ENCODE data around the gene SP100.
A peak's percentile ranks its signal among the peaks of the same experiment; 100 is the strongest.

The SP100 gene

GRCh38 chr2:230411570-230412370 is 4.2 kb upstream of the SP100 start:
- H3K27ac Mint-ChIP-seq, result peak overlapping the region; percentile 100

GRCh38 chr2:230412371-230412711 is 3.7 kb upstream of the SP100 start:
- no peaks in the 10 kb centered on the region for H3K27me3 Mint-ChIP-seq (ENCODE audit: low read depth)
- H3K4me3 Mint-ChIP-seq, result peak overlapping the region; percentile 99
- H3K9me3 Mint-ChIP-seq, result no peaks in the 10 kb centered on the region
- peaks cover 22% of the 10 kb centered on the region for H3K36me3 Mint-ChIP-seq (ENCODE audit: low read depth)
- peaks cover 68% of the 10 kb centered on the region for H3K4me1 Mint-ChIP-seq (ENCODE audit: low read depth)
- H3K27ac Mint-ChIP-seq, result peak overlapping the region; percentile 92

More at GRCh38 chr2:230411570-230412370, 4.2 kb upstream of the SP100 start:
- H3K9me3 Mint-ChIP-seq, result no peaks in the 10 kb centered on the region
- H3K4me3 Mint-ChIP-seq, result peak overlapping the region; percentile 99
- H3K4me1 Mint-ChIP-seq (ENCODE audit: low read depth), result peaks cover 68% of the 10 kb centered on the region
- peaks cover 27% of the 10 kb centered on the region for H3K36me3 Mint-ChIP-seq (ENCODE audit: low read depth)
- no peaks in the 10 kb centered on the region for H3K27me3 Mint-ChIP-seq (ENCODE audit: low read depth)

GRCh38 chr2:230412846-230413245 is 3.2 kb upstream of the SP100 start:
- H3K4me1 Mint-ChIP-seq (ENCODE audit: low read depth), result peaks cover 68% of the 10 kb centered on the region
- no peaks in the 10 kb centered on the region for H3K9me3 Mint-ChIP-seq
- H3K27me3 Mint-ChIP-seq (ENCODE audit: low read depth), result no peaks in the 10 kb centered on the region
- H3K27ac Mint-ChIP-seq, result peak overlapping the region; percentile 92
- H3K4me3 Mint-ChIP-seq, result peak overlapping the region; percentile 99
- H3K36me3 Mint-ChIP-seq (ENCODE audit: low read depth), result peaks cover 25% of the 10 kb centered on the region

DNA sequence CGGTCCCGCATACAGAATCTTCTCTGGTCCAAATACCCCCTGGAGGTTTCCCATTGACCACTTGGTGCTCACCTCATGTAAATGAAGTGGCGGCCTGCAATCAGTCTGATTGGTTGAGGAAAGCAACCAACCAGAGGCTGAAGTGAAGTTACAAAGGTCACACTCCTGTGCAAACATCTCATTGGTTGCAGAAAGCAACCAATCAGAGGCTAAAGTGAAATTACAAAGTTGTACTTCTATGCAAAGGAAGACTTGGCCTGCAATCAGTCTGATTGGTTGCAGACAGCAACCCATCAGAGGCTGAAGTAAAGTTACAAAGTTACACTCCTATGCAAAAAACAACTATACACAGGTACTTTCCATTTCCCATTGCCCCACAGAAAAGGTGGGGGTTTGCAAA is 2.5 kb upstream of the SP100 start:
- no peaks in the 10 kb centered on the region for H3K9me3 Mint-ChIP-seq
- H3K4me3 Mint-ChIP-seq, result peak overlapping the region; percentile 44
- H3K27me3 Mint-ChIP-seq (ENCODE audit: low read depth), result no peaks in the 10 kb centered on the region
- H3K4me1 Mint-ChIP-seq (ENCODE audit: low read depth), result peaks cover 68% of the 10 kb centered on the region
- H3K27ac Mint-ChIP-seq, result peak overlapping the region; percentile 92
- H3K36me3 Mint-ChIP-seq (ENCODE audit: low read depth), result peaks cover 27% of the 10 kb centered on the region

DNA sequence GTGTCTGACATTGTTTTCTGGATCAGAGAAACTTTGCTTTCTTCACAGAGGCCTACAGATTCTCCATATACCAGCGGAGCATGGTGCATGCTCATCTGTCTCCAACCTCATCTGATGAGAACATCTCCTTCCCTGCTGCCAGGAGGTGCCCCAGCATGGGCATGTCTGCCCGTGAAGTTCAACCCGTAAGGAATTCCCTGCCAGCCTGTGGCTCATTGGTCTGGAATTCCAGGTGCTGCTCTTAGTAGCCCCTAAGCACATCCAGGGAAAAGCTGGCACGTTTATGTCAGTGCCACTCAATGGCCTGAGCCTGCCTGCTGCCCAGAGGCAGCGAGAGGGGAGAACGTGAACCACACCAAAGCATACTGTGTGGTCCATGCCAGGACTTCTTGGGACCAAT is 1.7 kb upstream of the SP100 start:
- H3K4me1 Mint-ChIP-seq (ENCODE audit: low read depth), result peaks cover 69% of the 10 kb centered on the region
- H3K36me3 Mint-ChIP-seq (ENCODE audit: low read depth), result peaks cover 35% of the 10 kb centered on the region
- H3K27ac Mint-ChIP-seq, result peak overlapping the region; percentile 92
- no peaks in the 10 kb centered on the region for H3K27me3 Mint-ChIP-seq (ENCODE audit: low read depth)
- peak overlapping the region; percentile 30 for H3K4me3 Mint-ChIP-seq
- no peaks in the 10 kb centered on the region for H3K9me3 Mint-ChIP-seq

GRCh38 chr2:230417436-230417835 is 1.4 kb downstream of the SP100 start:
- no peaks in the 10 kb centered on the region for H3K27me3 Mint-ChIP-seq (ENCODE audit: low read depth)
- peak overlapping the region; percentile 70 for H3K27ac Mint-ChIP-seq
- H3K4me1 Mint-ChIP-seq (ENCODE audit: low read depth), result peaks cover 74% of the 10 kb centered on the region
- peak overlapping the region; percentile 90 for H3K4me3 Mint-ChIP-seq
- H3K36me3 Mint-ChIP-seq (ENCODE audit: low read depth), result peaks cover 59% of the 10 kb centered on the region
- no peaks in the 10 kb centered on the region for H3K9me3 Mint-ChIP-seq

- peak overlapping the region; percentile 90 for H3K4me3 Mint-ChIP-seq
- peaks cover 64% of the 10 kb centered on the region for H3K36me3 Mint-ChIP-seq (ENCODE audit: low read depth)
- no peaks in the 10 kb centered on the region for H3K27me3 Mint-ChIP-seq (ENCODE audit: low read depth)
- H3K4me1 Mint-ChIP-seq (ENCODE audit: low read depth), result peaks cover 71% of the 10 kb centered on the region
- H3K27ac Mint-ChIP-seq, result peak overlapping the region; percentile 61
- H3K9me3 Mint-ChIP-seq, result no peaks in the 10 kb centered on the region
Measured at GRCh38 chr2:230418341-230419016, 2.5 kb downstream of the SP100 start.

GRCh38 chr2:230419181-230419580 is 3.2 kb downstream of the SP100 start:
- peak overlapping the region; percentile 49 for H3K27ac Mint-ChIP-seq
- H3K36me3 Mint-ChIP-seq (ENCODE audit: low read depth), result peaks cover 71% of the 10 kb centered on the region
- H3K4me3 Mint-ChIP-seq, result peak overlapping the region; percentile 90
- no peaks in the 10 kb centered on the region for H3K27me3 Mint-ChIP-seq (ENCODE audit: low read depth)
- H3K4me1 Mint-ChIP-seq (ENCODE audit: low read depth), result peaks cover 71% of the 10 kb centered on the region
- H3K9me3 Mint-ChIP-seq, result no peaks in the 10 kb centered on the region

DNA sequence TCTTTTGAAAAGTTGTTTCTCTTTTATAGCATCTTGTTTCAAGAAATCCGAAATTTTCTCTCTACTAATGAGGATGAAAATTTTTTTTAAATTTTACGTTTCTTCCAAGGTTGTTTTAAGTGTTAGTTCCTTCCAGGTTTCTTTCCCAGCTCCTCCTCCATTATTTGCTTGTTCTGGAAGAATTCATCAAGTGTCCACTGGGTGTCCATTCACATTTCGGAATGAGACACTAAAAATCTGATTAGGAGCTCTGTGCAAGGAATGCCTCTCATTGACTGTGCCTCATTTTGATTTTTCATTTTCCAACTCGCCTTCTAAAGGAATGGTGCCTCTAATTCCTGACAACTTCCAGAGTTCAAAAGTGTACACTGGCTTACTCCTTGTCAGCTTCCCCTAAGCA is 6.1 kb downstream of the SP100 start:
- H3K4me1 Mint-ChIP-seq (ENCODE audit: low read depth), result peaks cover 76% of the 10 kb centered on the region
- peaks cover 72% of the 10 kb centered on the region for H3K36me3 Mint-ChIP-seq (ENCODE audit: low read depth)
- H3K27ac Mint-ChIP-seq, result peak overlapping the region; percentile 1
- H3K9me3 Mint-ChIP-seq, result no peaks in the 10 kb centered on the region
- no peaks in the 10 kb centered on the region for H3K27me3 Mint-ChIP-seq (ENCODE audit: low read depth)
- peak overlapping the region; percentile 35 for H3K4me3 Mint-ChIP-seq

DNA sequence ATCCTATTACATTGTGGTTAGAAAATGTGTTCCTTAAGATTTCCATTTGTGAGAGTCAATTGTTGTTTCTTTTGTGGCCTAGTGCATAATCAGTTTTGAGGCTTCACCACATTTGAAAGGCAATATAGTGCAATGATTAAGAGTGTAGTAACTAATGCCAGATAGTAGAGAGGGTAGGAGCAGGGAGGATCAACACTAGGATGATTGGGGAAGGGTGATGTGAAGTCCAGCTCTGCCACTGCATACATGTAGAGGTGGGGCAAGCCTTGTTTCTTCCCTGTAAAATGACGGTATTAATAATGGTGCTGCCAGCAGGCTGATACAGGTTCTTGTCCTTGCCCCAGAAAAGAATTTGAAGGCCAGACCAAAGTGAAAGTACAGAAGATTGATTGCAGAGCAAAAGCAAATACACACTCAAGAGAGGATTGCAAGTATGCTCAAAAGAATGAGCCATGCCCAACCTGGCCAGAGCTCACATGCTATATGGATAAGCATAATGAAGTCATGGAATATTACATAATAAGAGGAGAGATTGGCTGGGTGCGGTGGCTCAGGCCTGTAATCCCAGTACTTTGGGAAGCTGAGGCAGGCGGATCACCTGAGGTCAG is 8.0 kb downstream of the SP100 start:
- Mint-ChIP-seq H3K9me3 (peaks cover 8% of the 10 kb centered on the region), H3K4me1 (ENCODE audit: low read depth) (peaks cover 68% of the 10 kb centered on the region), H3K27me3 (ENCODE audit: low read depth) (no peaks in the 10 kb centered on the region), H3K36me3 (ENCODE audit: low read depth) (peaks cover 67% of the 10 kb centered on the region), H3K4me3 (peak overlapping the region; percentile 52), H3K27ac (peak overlapping the region; percentile 17)

GRCh38 chr2:230425377-230425776 is 9.4 kb downstream of the SP100 start:
- Mint-ChIP-seq H3K4me1 (ENCODE audit: low read depth) (peaks cover 62% of the 10 kb centered on the region), H3K36me3 (ENCODE audit: low read depth) (peaks cover 66% of the 10 kb centered on the region), H3K4me3 (no peak overlapping the region), H3K27ac (no peak overlapping the region), H3K27me3 (ENCODE audit: low read depth) (no peaks in the 10 kb centered on the region), H3K9me3 (peaks cover 12% of the 10 kb centered on the region)

DNA sequence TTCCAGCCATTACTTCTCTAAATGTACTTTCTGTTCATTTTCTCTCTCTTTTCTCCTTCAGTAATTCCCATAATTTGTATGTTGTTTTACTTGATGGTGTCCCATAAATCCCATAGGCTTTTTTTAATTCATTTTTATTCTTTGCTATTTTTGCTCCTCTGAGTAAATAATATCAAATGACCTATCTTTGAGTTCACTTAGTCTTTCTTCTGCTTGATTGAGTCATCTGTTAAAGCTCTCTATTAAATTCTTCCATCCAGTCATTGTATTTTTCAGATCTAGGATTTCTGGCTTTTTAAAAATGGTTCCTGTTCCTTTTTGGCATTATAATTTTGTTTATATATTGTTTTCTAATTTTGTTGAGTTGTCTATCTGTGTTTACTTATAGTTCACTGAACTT is 13.5 kb downstream of the SP100 start:
- Mint-ChIP-seq H3K27ac (no peak overlapping the region), H3K27me3 (ENCODE audit: low read depth) (no peaks in the 10 kb centered on the region), H3K4me1 (ENCODE audit: low read depth) (peaks cover 55% of the 10 kb centered on the region), H3K36me3 (ENCODE audit: low read depth) (peaks cover 61% of the 10 kb centered on the region), H3K9me3 (peaks cover 20% of the 10 kb centered on the region), H3K4me3 (no peak overlapping the region)

GRCh38 chr2:230430957-230431910 is 15.2 kb downstream of the SP100 start:
- Mint-ChIP-seq H3K4me3 (peak overlapping the region; percentile 25), H3K36me3 (ENCODE audit: low read depth) (peaks cover 67% of the 10 kb centered on the region), H3K27ac (peak overlapping the region; percentile 66)

More at GRCh38 chr2:230430957-230431910, 15.2 kb downstream of the SP100 start:
- Mint-ChIP-seq H3K27me3 (ENCODE audit: low read depth) (no peaks in the 10 kb centered on the region), H3K9me3 (peaks cover 26% of the 10 kb centered on the region), H3K4me1 (ENCODE audit: low read depth) (peaks cover 53% of the 10 kb centered on the region)
